NB4 (cell line): Measurements from ENCODE around the gene TDP2.
"Not testable (repeated sequence)": the region's sequence is repeated elsewhere in the genome, so short reads cannot be mapped to it uniquely, and the experiment has no call there.

ENCODE experiments used
- DNase-seq: peaks from one replicate; pipeline ENCODE4 v3.0.0; 2010; ENCODE audit warnings: low read depth
- H3K4me3 ChIP-seq: one replicate; pipeline ENCODE4 v1.5.1; 2011; ENCODE audit warnings: mild to moderate bottlenecking, low read depth, low read length, moderate library complexity
- CTCF ChIP-seq: IDR thresholded peaks from one replicate; pipeline ENCODE4 v1.5.1; 2012; ENCODE audit warnings: low read depth, low read length
- MYC ChIP-seq: IDR thresholded peaks from 2 replicates; pipeline ENCODE4 v1.6.1; 2011; ENCODE audit warnings: low read depth, low read length
- POLR2A ChIP-seq: IDR thresholded peaks from 2 replicates; pipeline ENCODE4 v1.6.1; 2011; ENCODE audit warnings: mild to moderate bottlenecking; ENCODE audit not compliant: insufficient read length; ENCODE audit errors: extremely low read depth
- TF ChIP-seq, protein P1 (sequence below): IDR thresholded peaks from 2 replicates; pipeline ENCODE4 v1.6.1; 2011; ENCODE audit warnings: low read depth, low read length

Gene TDP2

GRCh38 chr6:24649691-24650090, 17.0 kb downstream of the TDP2 start:
- TF ChIP-seq, protein P1, sequence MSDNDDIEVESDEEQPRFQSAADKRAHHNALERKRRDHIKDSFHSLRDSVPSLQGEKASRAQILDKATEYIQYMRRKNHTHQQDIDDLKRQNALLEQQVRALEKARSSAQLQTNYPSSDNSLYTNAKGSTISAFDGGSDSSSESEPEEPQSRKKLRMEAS: no peak
- no peak for TF ChIP-seq POLR2A
- TF ChIP-seq MYC: no peak
- no peak for TF ChIP-seq CTCF
- no peak overlapping the region for H3K4me3 ChIP-seq
- no peak for DNase-seq

DNA sequence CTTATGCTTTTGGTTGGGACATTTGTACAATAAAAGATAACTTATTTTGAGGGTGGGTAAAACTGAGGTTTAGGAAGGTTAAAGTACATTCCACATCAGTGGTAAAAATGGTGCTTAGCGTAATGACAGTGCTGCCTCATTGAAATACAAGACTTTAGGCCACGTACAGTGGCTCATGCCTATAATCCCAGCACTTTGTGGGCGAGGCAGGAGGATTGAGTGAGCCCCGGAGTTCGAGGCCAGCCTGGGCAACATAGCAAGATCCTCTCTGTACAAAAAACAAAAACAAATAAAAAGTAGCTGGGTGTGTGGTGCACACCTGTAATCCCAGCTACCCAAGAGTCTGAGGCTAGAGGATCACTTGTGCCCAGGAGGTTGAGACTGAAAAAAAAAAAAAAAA, 18.4 kb downstream of the TDP2 start:
- no peak for TF ChIP-seq POLR2A
- no peak for TF ChIP-seq CTCF
- TF ChIP-seq, protein P1: no peak
- TF ChIP-seq MYC: no peak
- H3K4me3 ChIP-seq: no peak overlapping the region
- DNase-seq: no peak

DNA sequence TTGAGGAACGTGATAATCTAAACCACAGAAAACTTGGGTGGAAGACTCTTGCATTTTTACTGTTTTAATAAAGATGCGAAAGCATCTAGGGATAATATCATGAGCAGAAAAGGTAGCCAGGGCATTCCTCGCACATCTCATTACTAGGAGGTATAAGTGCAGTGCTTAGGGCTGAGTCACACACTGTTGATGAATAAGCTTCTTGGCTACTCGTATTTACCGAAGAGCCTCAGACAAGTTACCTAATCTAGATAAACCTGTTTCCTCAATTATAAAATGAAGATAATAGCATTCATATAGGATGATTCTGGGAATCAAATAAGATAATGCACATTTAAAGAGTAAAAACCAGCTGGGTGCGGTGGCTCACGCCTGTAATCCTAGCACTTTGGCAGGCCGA, 19.9 kb downstream of the TDP2 start:
- no peak overlapping the region for H3K4me3 ChIP-seq
- TF ChIP-seq, protein P1: no peak
- TF ChIP-seq MYC (no peak), CTCF (no peak)
- no peak for DNase-seq

DNA sequence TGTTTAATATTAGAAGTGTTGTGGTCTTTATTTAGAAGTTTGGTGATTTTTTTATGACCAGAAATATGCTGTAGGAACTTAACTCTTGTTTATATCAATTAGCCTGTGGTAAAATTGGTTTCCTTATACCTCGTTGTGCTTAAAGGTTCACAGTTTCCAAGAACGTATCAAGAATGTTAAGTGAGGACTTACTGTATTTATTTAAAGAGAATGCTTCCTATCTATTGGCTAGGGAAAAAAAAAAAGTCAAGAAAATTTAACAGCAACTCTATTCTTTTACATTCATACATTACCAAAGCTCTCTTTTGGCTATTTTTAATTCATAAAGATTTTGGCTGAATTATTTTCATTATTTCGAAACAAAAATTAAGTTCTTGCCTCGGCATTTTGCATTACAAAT, 22.3 kb downstream of the TDP2 start:
- DNase-seq: no peak
- TF ChIP-seq MYC: no peak
- no peak for TF ChIP-seq CTCF
- TF ChIP-seq, protein P1: no peak
- no peak for TF ChIP-seq POLR2A
- no peak overlapping the region for H3K4me3 ChIP-seq

GRCh38 chr6:24643920-24644319, 22.8 kb downstream of the TDP2 start:
- DNase-seq: no peak
- TF ChIP-seq POLR2A (no peak), CTCF (no peak), MYC (no peak)
- TF ChIP-seq, protein P1: no peak
- H3K4me3 ChIP-seq: no peak overlapping the region

- TF ChIP-seq, protein P1: no peak
- TF ChIP-seq CTCF (no peak), POLR2A (no peak), MYC (no peak)
- no peak overlapping the region for H3K4me3 ChIP-seq
- no peak for DNase-seq
Observed at GRCh38 chr6:24642061-24642460, 24.6 kb downstream of the TDP2 start.

- DNase-seq, H3K4me3 ChIP-seq: not testable (repeated sequence)
Observed at GRCh38 chr6:24640631-24641030, 26.1 kb downstream of the TDP2 start.
